K562 (cell line): Measurements from ENCODE around the gene JPH3. TPM values are rescaled to one million over a fixed set of nuclear protein-coding genes. Genes with fewer than 3 reads are reported as not detected.

Experiments used
- ATAC-seq: fragments of 200-7000 bp; cut with Tn5 transposase; 3 replicates; pipeline ENCODE4 v1.9.1; 2020; ENCODE audit warnings: moderate library complexity
- BruUV-seq: library from RNA; stranded (reverse); fragments of 400-500 nt; replicated peaks from 2 replicates; lab custom pipeline; 2021; lab: Mats Ljungman, UMichigan
- CTCF ChIA-PET: fragments of 300-600 bp; formaldehyde crosslinking; extraction: SDS; loops from one replicate; lab custom pipeline; 2021; ENCODE audit warnings: low intra/inter-chr PET ratio; lab: Yijun Ruan, JAX
- POLR2A ChIA-PET: fragments of 300-600, 350-650 bp; sonication (Branson Sonifier 250); formaldehyde crosslinking; extraction: SDS; loops from one replicate; lab custom pipeline; 2021; ENCODE audit warnings: antibody characterized with exemption, inconsistent platforms; lab: Yijun Ruan, JAX
- DNase-seq, 4 experiments: peaks; one replicate each; pipeline versions ENCODE4 v3.0.0 to v3.0.0-alpha.2; 2011 to 2018; ENCODE audit warnings: low spot score in 3 of 4, mixed read lengths in 3 of 4; ENCODE audit errors: extremely low read depth in 1 of 4
- FAIRE-seq: peaks from 2 replicates; lab custom pipeline; 2011; peaks lifted over from hg19 to GRCh38; lab: Jason Lieb, UNC
- H2AFZ ChIP-seq: 2 replicates; pipeline ENCODE4 v1.6.0; 2011; ENCODE audit warnings: low read depth, low read length, control low read depth, inconsistent platforms
- H3K27ac ChIP-seq: fragments of 200-600 bp; 3 replicates; pipeline ENCODE4 v1.8.0; 2011; ENCODE audit warnings: low read depth, mild to moderate bottlenecking, control low read depth, inconsistent platforms, low read length, moderate library complexity, mixed read lengths; ENCODE audit errors: extremely low read depth
- H3K27me3 ChIP-seq, 2 experiments: fragments of 300-600 bp in 1 of 2; 2 replicates in 1 of 2; 3 replicates in 1 of 2; pipeline versions ENCODE4 v1.6.0 to v1.8.0; 2011; ENCODE audit warnings: inconsistent platforms in 2 of 2, low read length in 2 of 2, mild to moderate bottlenecking in 1 of 2, mixed read lengths in 1 of 2, moderate library complexity in 1 of 2; ENCODE audit not compliant: control insufficient read depth in 2 of 2, insufficient read depth in 2 of 2
- H3K36me3 ChIP-seq: fragments of 300-600 bp; 3 replicates; pipeline ENCODE4 v1.8.0; 2011; ENCODE audit warnings: mild to moderate bottlenecking, low read length, inconsistent platforms; ENCODE audit not compliant: control insufficient read depth, insufficient read depth
- H3K4me1 ChIP-seq, 2 experiments: fragments of 200-600 bp in 1 of 2; replicated peaks in 1 of 2; 2 replicates in 1 of 2; 3 replicates in 1 of 2; pipeline versions ENCODE4 v1.5.1 to v1.8.0; 2011; ENCODE audit warnings: inconsistent platforms in 2 of 2, low read length in 2 of 2, mild to moderate bottlenecking in 1 of 2, mixed read lengths in 1 of 2, moderate library complexity in 1 of 2; ENCODE audit not compliant: control insufficient read depth in 2 of 2, insufficient read depth in 2 of 2
- H3K4me2 ChIP-seq: 2 replicates; pipeline ENCODE4 v1.6.1; 2011; ENCODE audit warnings: low read length, control low read depth, inconsistent platforms, mixed read lengths; ENCODE audit not compliant: insufficient read depth
- H3K4me3 ChIP-seq: fragments of 200-600 bp; sonication (generic), shearing (Covaris generic); 2 replicates; pipeline ENCODE4 v1.5.1; 2016; ENCODE audit warnings: control low read depth, inconsistent platforms
- H3K79me2 ChIP-seq: fragments of 200-600 bp; 3 replicates; pipeline ENCODE4 v1.8.0; 2011; ENCODE audit warnings: low read length, inconsistent platforms; ENCODE audit not compliant: control insufficient read depth, insufficient read depth
- H3K9ac ChIP-seq, 2 experiments: 2 replicates each; pipeline versions ENCODE4 v1.6.0 to v1.6.1; 2011; ENCODE audit warnings: low read depth in 2 of 2, low read length in 2 of 2, control low read depth in 1 of 2, inconsistent platforms in 1 of 2, mild to moderate bottlenecking in 1 of 2, mixed read lengths in 1 of 2; ENCODE audit not compliant: insufficient read depth in 1 of 2
- H3K9me1 ChIP-seq: one replicate; pipeline ENCODE4 v1.6.0; 2011; ENCODE audit warnings: inconsistent platforms, mild to moderate bottlenecking, low read length, moderate library complexity; ENCODE audit not compliant: control insufficient read depth, insufficient read depth
- H3K9me3 ChIP-seq: replicated peaks from 2 replicates; pipeline ENCODE4 v1.5.1; 2011; ENCODE audit warnings: low read depth, low read length, inconsistent platforms; ENCODE audit not compliant: control insufficient read depth, insufficient read depth
- H4K20me1 ChIP-seq: replicated peaks from 2 replicates; pipeline ENCODE4 v1.6.1; 2011; ENCODE audit warnings: low read length, inconsistent platforms, mixed read lengths; ENCODE audit not compliant: control insufficient read depth, insufficient read depth
- CBFA2T2 ChIP-seq: fragments of 450-650 bp; conservative IDR thresholded peaks from 2 replicates; pipeline ENCODE4 v1.6.1; 2017; ENCODE audit warnings: mild to moderate bottlenecking
- CC2D1A ChIP-seq: fragments of 450-650 bp; IDR thresholded peaks from 2 replicates; pipeline ENCODE4 v1.6.1; 2017; ENCODE audit warnings: mild to moderate bottlenecking
- FOXA3 ChIP-seq, 2 experiments: fragments of 450-650 bp in 1 of 2; sonication (generic) in 1 of 2; formaldehyde crosslinking; IDR thresholded peaks in 1 of 2; conservative IDR thresholded peaks in 1 of 2; 2 replicates each; pipeline versions ENCODE4 v1.4.0 to v1.8.0; 2020 to 2022; ENCODE audit warnings: mild to moderate bottlenecking in 2 of 2, missing genetic modification reagents in 1 of 2
- POLR2AphosphoS2 ChIP-seq: IDR thresholded peaks from 2 replicates; pipeline ENCODE4 v1.6.1; 2012; ENCODE audit warnings: low read length, improper control_type of control experiment
- RBBP5 ChIP-seq: fragments of 200-600 bp; sonication (generic); IDR thresholded peaks from 2 replicates; pipeline ENCODE4 v1.6.1; 2012; ENCODE audit warnings: borderline replicate concordance, mild to moderate bottlenecking, low read length, control low read depth, inconsistent platforms; ENCODE audit not compliant: insufficient read depth, poor library complexity, severe bottlenecking
- RBM25 ChIP-seq: fragments of 200-400 bp; formaldehyde crosslinking; IDR thresholded peaks from 2 replicates; pipeline ENCODE4 v1.6.1; 2018; ENCODE audit warnings: low read length, low read depth, moderate library complexity; ENCODE audit not compliant: severe bottlenecking
- RFX5 ChIP-seq: IDR thresholded peaks from 2 replicates; pipeline ENCODE4 v1.6.1; 2011; ENCODE audit warnings: low read depth, mild to moderate bottlenecking, improper control_type of control experiment, low read length
- ZNF146 ChIP-seq: IDR thresholded peaks from one replicate; pipeline ENCODE4 v1.6.1; 2018; ENCODE audit warnings: missing compliant biosample characterization; ENCODE audit not compliant: unreplicated experiment
- ZNF3 ChIP-seq: fragments of 250-450 bp; sonication (Bioruptor Pico); IDR thresholded peaks from 2 replicates; pipeline ENCODE4 v1.5.0; 2021; ENCODE audit warnings: mild to moderate bottlenecking, moderate library complexity
- ZNF551 ChIP-seq: fragments of 250-450 bp; sonication (Bioruptor Pico); IDR thresholded peaks from 2 replicates; pipeline ENCODE4 v1.5.0; 2021; ENCODE audit warnings: mild to moderate bottlenecking, moderate library complexity
- ZNF740 ChIP-seq, 3 experiments: fragments of 200-800 bp in 1 of 3; sonication (Bioruptor generic) in 1 of 3; sonication (generic) in 1 of 3; formaldehyde crosslinking in 1 of 3; IDR thresholded peaks; 2 replicates each; pipeline versions ENCODE4 v1.6.1 to v1.8.0; 2016 to 2022; ENCODE audit warnings: mild to moderate bottlenecking in 2 of 3, missing compliant biosample characterization in 2 of 3, missing genetic modification characterization in 2 of 3, missing genetic modification reagents in 1 of 3
- WGBS: fragments of 100-300 bp; shearing (Covaris generic); methylation state at CpG from one replicate; pipeline ENCODE4 v1.1.6; 2016; ENCODE audit warnings: low coverage, mixed read lengths; ENCODE audit not compliant: insufficient coverage; ENCODE audit errors: missing lambda C conversion rate; 5-methylcytosine and 5-hydroxymethylcytosine counted together
- in situ Hi-C: fragments of 300-500 bp; cut with MboI; formaldehyde crosslinking; loops from 4 replicates; pipeline ENCODE4 v1.15.0; 2018; ENCODE audit warnings: inconsistent platforms, mixed read lengths
- intact Hi-C: fragments of 100-400 bp; cut with micrococcal nuclease; formaldehyde crosslinking; loops from 2 replicates; pipeline ENCODE4 v1.14.2; 2022
- polyA plus RNA-seq, 8 experiments: library from polyadenylated mRNA; depleted of rRNA in 4 of 8; stranded (reverse) in 5 of 8; unstranded in 3 of 8; fragments of >200 nt; fragmentation: Nextera tagmentation in 2 of 8; fragmentation: Illumina TruSeq in 1 of 8; extraction: Ambion mirVana in 2 of 8; extraction: Trizol in 1 of 8; gene quantifications; 2 replicates each; pipeline versions ENCODE4 v1.2.1 to v1.2.3, GENCODE V29; 2011 to 2014; ENCODE audit warnings: inconsistent platforms in 1 of 8, missing spikeins in 1 of 8
- total RNA-seq, 7 experiments: library from RNA; depleted of rRNA in 6 of 7; stranded (reverse); fragments of >200 nt in 6 of 7; fragmentation: Illumina TruSeq in 2 of 7; extraction: Trizol in 2 of 7; gene quantifications; 2 replicates each; pipeline versions ENCODE4 v1.2.1 to v1.2.3, GENCODE V29; 2011 to 2021; ENCODE audit warnings: low replicate concordance in 1 of 7

Gene JPH3
- total and polyA plus RNA-seq, 9 of the 15 experiments (the other 6 are each of a cell fraction or from before 2014, with no cell fraction given) = 0.01 TPM; not detected in 8

- in situ Hi-C loops = loop anchor here (25.0 kb wide), 1 partner anchor 1066 kb away; the partner anchor contains the start of genes FOXC2 and MTHFSD
- FAIRE-seq (no peak), ATAC-seq (no peak)
- WGBS = under 1% methylated on average over 24 of the region's 25 CpGs
- H3K4me2 ChIP-seq = no peak overlapping the region
- peaks cover 2% of the 10 kb centered on the region for H3K9me1 ChIP-seq
- H3K79me2 ChIP-seq = no peaks in the 10 kb centered on the region
- no peak overlapping the region for H2AFZ ChIP-seq
- no peak for TF ChIP-seq ZNF146 (CRISPR knock-in tag)
- TF ChIP-seq FOXA3 (CRISPR knock-in tag; conservative IDR thresholded peaks at IDR 0.05 in 1 of 2, IDR thresholded peaks at IDR 0.05 in 1 of 2) = no peak
- no peak for TF ChIP-seq RBM25
- TF ChIP-seq ZNF551 (CRISPR knock-in tag) = no peak
- TF ChIP-seq ZNF740 (CRISPR knock-in tag; IDR thresholded peaks at IDR 0.05) = no peak
- TF ChIP-seq ZNF740 (tag; IDR thresholded peaks at IDR 0.05) = no peak
- no peak for TF ChIP-seq CBFA2T2
- TF ChIP-seq CC2D1A = no peak
- no peak for TF ChIP-seq ZNF3
- TF ChIP-seq RBBP5 = no peak
- TF ChIP-seq RFX5 = no peak
- TF ChIP-seq POLR2AphosphoS2 = no peak
- TF ChIP-seq, all 486 proteins: peak for 0
- H3K36me3 ChIP-seq = no peaks in the 10 kb centered on the region
- DNase-seq = no peak
- no peak overlapping the region for H3K4me3 ChIP-seq
- peaks cover 5% of the 10 kb centered on the region; the same call in 1 of the 2 replicates for H4K20me1 ChIP-seq
- BruUV-seq = no TSS peak
- no peak overlapping the region for H3K9ac ChIP-seq
- intact Hi-C loops = no loop called here
- peaks cover 0 to 8% of the 10 kb centered on the region in 2 experiments; a peak in 1 of 5 replicates for H3K4me1 ChIP-seq
- ChIA-PET CTCF (no interaction called here), POLR2A (no interaction called here)
- peaks cover 46 to 78% of the 10 kb centered on the region in 2 experiments for H3K27me3 ChIP-seq
- no peaks in the 10 kb centered on the region for H3K9me3 ChIP-seq
- no peak overlapping the region for H3K27ac ChIP-seq
Measured at GRCh38 chr16:87628246-87628923, 26.1 kb downstream of the JPH3 start.
